HFFc6 (cell line): ENCODE measurements around the gene NKD2. TPM values are rescaled to one million over a fixed set of nuclear protein-coding genes. Genes with fewer than 3 reads are reported as not detected.

Experiments
- DNase-seq: peaks from one replicate; pipeline ENCODE4 v3.0.0-alpha.2; 2018
- H3K27ac Mint-ChIP-seq: 2 replicates; pipeline ENCODE4 v1.8.0; 2020; ENCODE audit warnings: mild to moderate bottlenecking, mixed read lengths
- H3K27me3 Mint-ChIP-seq: 2 replicates; pipeline ENCODE4 v1.8.0; 2021; ENCODE audit warnings: mild to moderate bottlenecking, moderate library complexity, mixed read lengths; ENCODE audit not compliant: insufficient read depth
- H3K36me3 Mint-ChIP-seq: 2 replicates; pipeline ENCODE4 v1.8.0; 2021; ENCODE audit warnings: low read depth, mixed read lengths
- H3K4me1 Mint-ChIP-seq: 2 replicates; pipeline ENCODE4 v1.8.0; 2020; ENCODE audit warnings: low read depth, mixed read lengths
- H3K4me3 Mint-ChIP-seq: 2 replicates; pipeline ENCODE4 v1.8.0; 2020; ENCODE audit warnings: mild to moderate bottlenecking, moderate library complexity, mixed read lengths
- H3K9me3 Mint-ChIP-seq: 2 replicates; pipeline ENCODE4 v1.8.0; 2020; ENCODE audit warnings: mild to moderate bottlenecking, mixed read lengths
- total RNA-seq, 6 experiments: library from RNA; stranded (reverse); fragmentation: NEBNext Ultra II Directional; extraction: Animal tissue kit (Norgen Biotek cat#: 25700); gene quantifications; 2 replicates in 1 of 6; 3 replicates in 5 of 6; pipeline ENCODE4 v1.2.3, GENCODE V29; 2021
- TF ChIP-seq, protein P1 (sequence below): fragments of 200-600 bp; sonication (generic); IDR thresholded peaks from 2 replicates; pipeline ENCODE4 v1.5.0; 2021; ENCODE audit warnings: antibody characterized with exemption, mild to moderate bottlenecking

NKD2 gene
- total RNA-seq, 6 experiments from 2014 or later: not detected

- TF ChIP-seq, protein P1, sequence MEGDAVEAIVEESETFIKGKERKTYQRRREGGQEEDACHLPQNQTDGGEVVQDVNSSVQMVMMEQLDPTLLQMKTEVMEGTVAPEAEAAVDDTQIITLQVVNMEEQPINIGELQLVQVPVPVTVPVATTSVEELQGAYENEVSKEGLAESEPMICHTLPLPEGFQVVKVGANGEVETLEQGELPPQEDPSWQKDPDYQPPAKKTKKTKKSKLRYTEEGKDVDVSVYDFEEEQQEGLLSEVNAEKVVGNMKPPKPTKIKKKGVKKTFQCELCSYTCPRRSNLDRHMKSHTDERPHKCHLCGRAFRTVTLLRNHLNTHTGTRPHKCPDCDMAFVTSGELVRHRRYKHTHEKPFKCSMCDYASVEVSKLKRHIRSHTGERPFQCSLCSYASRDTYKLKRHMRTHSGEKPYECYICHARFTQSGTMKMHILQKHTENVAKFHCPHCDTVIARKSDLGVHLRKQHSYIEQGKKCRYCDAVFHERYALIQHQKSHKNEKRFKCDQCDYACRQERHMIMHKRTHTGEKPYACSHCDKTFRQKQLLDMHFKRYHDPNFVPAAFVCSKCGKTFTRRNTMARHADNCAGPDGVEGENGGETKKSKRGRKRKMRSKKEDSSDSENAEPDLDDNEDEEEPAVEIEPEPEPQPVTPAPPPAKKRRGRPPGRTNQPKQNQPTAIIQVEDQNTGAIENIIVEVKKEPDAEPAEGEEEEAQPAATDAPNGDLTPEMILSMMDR: no peak
- Mint-ChIP-seq H3K9me3 (no peaks in the 10 kb centered on the region), H3K27me3 (peaks cover 63% of the 10 kb centered on the region), H3K4me1 (peaks cover 26% of the 10 kb centered on the region), H3K27ac (no peak overlapping the region), H3K36me3 (no peaks in the 10 kb centered on the region), H3K4me3 (no peak overlapping the region; the same call in 1 of the 2 replicates)
- no peak for DNase-seq
These were observed 43.8 kb upstream of the NKD2 start for GRCh38 chr5:964821-965220.

DNA sequence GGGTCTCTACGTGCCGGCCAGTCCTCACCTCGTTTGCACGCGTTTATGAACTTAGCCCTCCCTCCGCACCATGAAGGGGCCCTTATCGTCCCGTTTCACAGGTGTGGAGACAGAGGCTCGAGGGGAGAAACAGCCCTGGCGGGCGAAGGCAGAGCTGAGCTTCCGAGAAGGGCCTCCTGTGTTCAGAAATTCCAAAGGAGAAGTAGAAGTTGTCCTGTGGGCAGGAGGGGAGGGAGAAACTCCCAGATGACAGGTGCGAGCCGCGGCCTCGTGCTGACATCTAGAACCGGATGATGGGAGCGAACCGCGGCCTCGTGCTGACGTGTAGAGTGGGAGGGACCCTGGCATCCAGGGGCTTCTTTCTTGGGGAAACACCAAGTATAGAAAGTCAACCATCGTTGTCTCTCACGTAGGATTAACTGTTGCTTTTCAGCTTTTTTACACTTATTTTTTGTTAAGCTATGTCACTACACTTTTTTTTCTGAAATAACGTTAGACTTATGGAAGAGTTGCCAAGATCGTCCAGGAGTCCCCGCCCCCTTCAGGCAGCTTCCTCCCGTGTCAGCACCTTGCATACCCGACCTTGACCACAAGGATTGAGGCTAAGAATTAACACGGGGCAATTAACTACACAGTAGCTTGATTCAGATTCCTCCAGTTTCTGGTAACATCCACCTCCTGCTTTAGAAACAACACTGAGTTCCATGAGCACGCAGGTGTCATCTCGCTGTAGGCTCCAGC lies 42.8 kb upstream of the NKD2 start:
- Mint-ChIP-seq H3K4me1 (peaks cover 26% of the 10 kb centered on the region), H3K4me3 (no peak overlapping the region), H3K36me3 (no peaks in the 10 kb centered on the region), H3K27ac (no peak overlapping the region), H3K27me3 (peaks cover 60% of the 10 kb centered on the region), H3K9me3 (no peaks in the 10 kb centered on the region)
- TF ChIP-seq, protein P1: 0 out of 2 replicates have a peak, but pooled peaks have one; percentile 16
- no peak for DNase-seq

GRCh38 chr5:966345-966710 lies 42.3 kb upstream of the NKD2 start:
- no peaks in the 10 kb centered on the region for H3K36me3 Mint-ChIP-seq
- peaks cover 26% of the 10 kb centered on the region for H3K4me1 Mint-ChIP-seq
- H3K27me3 Mint-ChIP-seq: peaks cover 65% of the 10 kb centered on the region

GRCh38 chr5:966941-967340 lies 41.7 kb upstream of the NKD2 start:
- H3K27ac Mint-ChIP-seq: no peak overlapping the region
- peaks cover 68% of the 10 kb centered on the region for H3K27me3 Mint-ChIP-seq

More at GRCh38 chr5:966345-966710, 42.3 kb upstream of the NKD2 start:
- no peak overlapping the region for H3K4me3 Mint-ChIP-seq
- H3K27ac Mint-ChIP-seq: no peak overlapping the region
- TF ChIP-seq, protein P1: 0 out of 2 replicates have a peak, but pooled peaks have one; percentile 4
- DNase-seq: no peak
- H3K9me3 Mint-ChIP-seq: peaks cover 3% of the 10 kb centered on the region; the same call in 1 of the 2 replicates

GRCh38 chr5:968881-969280 lies 39.7 kb upstream of the NKD2 start:
- H3K36me3 Mint-ChIP-seq: no peaks in the 10 kb centered on the region

More at GRCh38 chr5:966941-967340, 41.7 kb upstream of the NKD2 start:
- Mint-ChIP-seq H3K9me3 (peaks cover 3% of the 10 kb centered on the region; the same call in 1 of the 2 replicates), H3K4me1 (peaks cover 26% of the 10 kb centered on the region), H3K4me3 (no peak overlapping the region), H3K36me3 (no peaks in the 10 kb centered on the region)
- DNase-seq: no peak
- TF ChIP-seq, protein P1: no peak

More at GRCh38 chr5:968881-969280, 39.7 kb upstream of the NKD2 start:
- TF ChIP-seq, protein P1: no peak
- Mint-ChIP-seq H3K27ac (no peak overlapping the region), H3K4me3 (no peak overlapping the region), H3K4me1 (peaks cover 22% of the 10 kb centered on the region), H3K27me3 (peaks cover 59% of the 10 kb centered on the region), H3K9me3 (peaks cover 3% of the 10 kb centered on the region; the same call in 1 of the 2 replicates)
- no peak for DNase-seq
